ENCODE data around the gene KNSTRN.

KNSTRN gene

DNA sequence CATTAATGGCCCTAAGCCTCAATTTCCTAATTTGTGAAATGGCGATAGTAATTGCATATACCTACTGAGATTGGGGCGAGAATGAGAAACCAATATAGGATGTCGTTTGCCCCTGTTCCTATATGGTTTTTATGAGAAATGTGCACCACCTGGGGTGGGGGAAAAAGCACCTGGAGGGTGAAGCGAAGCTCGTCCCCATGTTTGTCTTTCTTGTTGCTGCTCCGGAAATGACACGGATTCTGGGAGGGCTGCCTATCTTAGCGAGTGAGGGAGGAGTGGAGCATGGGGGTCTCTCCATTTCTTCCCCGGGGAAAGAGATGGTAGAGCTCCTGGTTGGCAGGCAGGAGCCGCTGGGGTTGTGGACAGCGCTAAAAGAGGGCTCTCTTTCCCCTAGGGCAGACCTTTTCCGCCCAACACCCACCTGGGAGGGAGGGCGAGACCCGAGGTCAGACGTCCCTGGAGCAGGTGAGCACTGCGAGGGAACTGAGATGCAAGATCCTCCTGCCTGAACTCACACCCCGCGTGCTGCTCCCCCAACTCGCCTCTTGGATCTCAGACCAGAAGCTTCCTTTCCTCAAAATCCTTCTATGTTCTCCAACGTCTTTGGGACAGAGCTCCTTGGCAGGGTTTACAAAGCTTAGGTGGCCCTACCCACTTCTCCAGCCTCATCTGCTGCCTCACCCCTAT is 52.6 kb downstream of the KNSTRN start:
- TF ChIP-seq FOXP2 (optimal IDR thresholded peaks at IDR 0.05; ENCODE audit: control extremely low read depth, extremely low read length, insufficient read depth) = no peak
- TF ChIP-seq POLR2AphosphoS5 (IDR thresholded peaks at IDR 0.05; ENCODE audit: borderline replicate concordance, low read depth, low read length) = no peak
- TF ChIP-seq EZH2 (IDR thresholded peaks at IDR 0.05) = no peak
- no peak for DNase-seq (ENCODE audit: low read depth, low spot score)
- no peak overlapping the region for H3K9ac ChIP-seq (ENCODE audit: insufficient read length)
- no peaks in the 10 kb centered on the region for H3K9me3 ChIP-seq (ENCODE audit: low read depth, low read length)
- H3K36me3 ChIP-seq (ENCODE audit: insufficient read depth, low read length) = no peaks in the 10 kb centered on the region
- H3K27ac ChIP-seq = no peak overlapping the region
- no peak overlapping the region for H3K4me3 ChIP-seq

DNA sequence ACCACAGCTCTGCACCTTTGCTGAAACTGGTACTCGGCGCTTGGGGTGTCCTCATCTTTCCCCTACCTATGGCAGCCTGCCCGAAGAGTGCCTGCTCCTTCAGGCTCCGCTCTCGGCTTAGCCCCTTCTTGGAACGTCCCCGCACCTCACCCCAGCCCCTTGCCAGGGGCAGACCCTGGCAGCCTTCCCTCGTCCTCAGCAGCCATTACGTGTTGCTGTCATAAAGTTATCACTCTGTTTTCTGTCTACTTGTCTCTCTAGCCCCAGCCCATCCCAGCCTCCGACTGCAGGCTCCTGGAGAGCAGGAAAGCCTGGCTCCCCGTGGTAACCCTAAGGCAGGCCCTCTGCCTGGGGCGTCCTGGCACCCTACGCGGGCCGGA is 53.2 kb downstream of the KNSTRN start:
- peak overlapping the region; percentile 74; the same call in 1 of the 2 replicates for H3K4me3 ChIP-seq
- no peak for TF ChIP-seq FOXP2 (optimal IDR thresholded peaks at IDR 0.05; ENCODE audit: control extremely low read depth, extremely low read length, insufficient read depth)
- TF ChIP-seq POLR2AphosphoS5 (IDR thresholded peaks at IDR 0.05; ENCODE audit: borderline replicate concordance, low read depth, low read length) = no peak
- TF ChIP-seq EZH2 (IDR thresholded peaks at IDR 0.05) = no peak
- no peak overlapping the region for H3K27ac ChIP-seq
- H3K9me3 ChIP-seq (ENCODE audit: low read depth, low read length) = no peaks in the 10 kb centered on the region
- DNase-seq (ENCODE audit: low read depth, low spot score) = no peak
- no peaks in the 10 kb centered on the region for H3K36me3 ChIP-seq (ENCODE audit: insufficient read depth, low read length)
- no peak overlapping the region for H3K9ac ChIP-seq (ENCODE audit: insufficient read length)

DNA sequence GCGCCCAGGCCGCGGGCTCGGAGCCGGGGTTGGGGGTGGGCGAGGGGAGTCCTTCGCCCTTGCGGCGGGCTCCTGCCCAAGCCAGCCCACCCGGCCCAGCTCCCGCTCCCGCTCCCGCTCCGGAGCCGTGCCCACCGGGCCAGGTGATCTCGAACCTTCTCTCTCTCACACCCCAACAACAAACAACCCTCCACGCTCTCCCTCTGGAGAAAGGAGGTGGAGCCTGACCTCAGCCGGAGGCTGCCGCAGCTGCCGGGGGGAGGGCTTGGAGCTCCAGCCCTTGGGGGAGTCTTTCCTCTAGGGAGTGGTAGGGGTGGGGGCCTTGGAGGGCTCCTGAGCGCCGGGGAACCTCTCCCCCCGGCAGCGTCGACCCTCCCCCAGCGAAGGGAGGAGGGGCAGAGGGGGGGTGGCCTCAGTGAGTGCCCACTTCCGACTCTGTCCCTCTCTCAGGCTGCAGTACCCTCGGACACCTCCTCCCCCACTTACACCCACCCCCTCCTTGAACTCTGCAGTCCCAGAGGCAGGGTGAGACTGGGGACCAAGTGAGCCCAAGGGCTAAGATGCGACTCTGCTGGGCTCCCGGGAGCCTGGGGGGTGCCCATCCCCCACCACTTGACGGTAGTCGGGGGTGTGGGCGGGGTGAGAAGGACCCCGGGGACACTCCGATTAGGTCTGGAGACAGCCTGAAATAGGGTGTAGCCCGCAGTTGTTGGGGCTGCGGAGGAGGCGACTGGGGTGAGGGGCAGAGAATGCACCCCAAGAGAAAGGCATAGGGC is 53.8 kb downstream of the KNSTRN start:
- Histone ChIP-seq H3K9ac (ENCODE audit: insufficient read length) (peak overlapping the region; percentile 49), H3K4me3 (peak overlapping the region; percentile 74), H3K9me3 (ENCODE audit: low read depth, low read length) (no peaks in the 10 kb centered on the region), H3K27ac (no peak overlapping the region), H3K36me3 (ENCODE audit: insufficient read depth, low read length) (no peaks in the 10 kb centered on the region)
- no peak for DNase-seq (ENCODE audit: low read depth, low spot score)
- TF ChIP-seq EZH2 (IDR thresholded peaks at IDR 0.05) (no peak), POLR2AphosphoS5 (IDR thresholded peaks at IDR 0.05; ENCODE audit: borderline replicate concordance, low read depth, low read length) (no peak), FOXP2 (optimal IDR thresholded peaks at IDR 0.05; ENCODE audit: control extremely low read depth, extremely low read length, insufficient read depth) (no peak)

DNA sequence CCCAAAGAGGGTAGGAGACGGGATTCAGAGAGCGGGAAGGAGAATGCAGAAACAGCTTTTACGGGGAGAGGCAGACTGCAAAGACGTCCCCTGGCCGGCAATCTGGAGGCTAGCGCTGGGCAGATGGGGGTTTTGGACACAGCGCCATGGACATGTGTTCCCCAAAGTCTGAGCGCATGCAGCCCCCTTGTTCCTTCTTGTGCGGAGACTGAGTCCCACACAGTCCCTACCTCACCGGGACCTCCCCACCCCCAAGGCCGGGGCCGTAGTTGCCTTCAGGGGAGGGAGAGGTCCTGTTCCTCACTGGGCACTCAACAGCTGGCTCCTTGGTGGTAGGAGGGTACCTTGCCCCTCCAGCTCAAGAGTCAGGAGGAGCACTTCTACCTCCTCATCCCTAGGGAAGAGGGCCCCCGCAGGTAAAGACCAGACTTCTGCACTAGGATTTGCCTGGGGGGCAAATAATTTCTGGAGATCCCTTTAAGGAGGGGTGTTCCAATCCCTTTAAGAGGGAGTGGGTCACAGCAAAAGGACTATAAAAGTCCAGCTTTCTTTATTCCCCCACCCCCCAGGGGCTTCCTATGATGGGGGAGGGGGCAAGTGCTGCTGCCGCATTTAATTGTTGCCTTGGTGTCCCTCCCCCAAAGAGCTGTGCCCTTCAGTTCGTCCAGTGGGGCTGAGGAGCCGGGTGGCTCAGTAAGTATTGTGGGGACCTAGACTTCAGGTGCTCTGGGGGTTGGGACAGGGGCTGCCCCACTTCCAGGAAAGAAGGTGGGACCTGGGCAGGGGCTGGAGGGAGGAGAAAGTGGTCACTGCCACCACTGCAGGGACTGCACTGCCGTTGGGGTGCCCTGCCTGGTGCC is 54.6 kb downstream of the KNSTRN start:
- H3K27ac ChIP-seq = no peak overlapping the region
- H3K4me3 ChIP-seq = peak overlapping the region; percentile 74
- H3K9me3 ChIP-seq (ENCODE audit: low read depth, low read length) = no peaks in the 10 kb centered on the region
- DNase-seq (ENCODE audit: low read depth, low spot score) = no peak
- H3K36me3 ChIP-seq (ENCODE audit: insufficient read depth, low read length) = no peaks in the 10 kb centered on the region
- TF ChIP-seq FOXP2 (optimal IDR thresholded peaks at IDR 0.05; ENCODE audit: control extremely low read depth, extremely low read length, insufficient read depth) (no peak), EZH2 (IDR thresholded peaks at IDR 0.05) (no peak), POLR2AphosphoS5 (IDR thresholded peaks at IDR 0.05; ENCODE audit: borderline replicate concordance, low read depth, low read length) (no peak)
- H3K9ac ChIP-seq (ENCODE audit: insufficient read length) = peak overlapping the region; percentile 49

DNA sequence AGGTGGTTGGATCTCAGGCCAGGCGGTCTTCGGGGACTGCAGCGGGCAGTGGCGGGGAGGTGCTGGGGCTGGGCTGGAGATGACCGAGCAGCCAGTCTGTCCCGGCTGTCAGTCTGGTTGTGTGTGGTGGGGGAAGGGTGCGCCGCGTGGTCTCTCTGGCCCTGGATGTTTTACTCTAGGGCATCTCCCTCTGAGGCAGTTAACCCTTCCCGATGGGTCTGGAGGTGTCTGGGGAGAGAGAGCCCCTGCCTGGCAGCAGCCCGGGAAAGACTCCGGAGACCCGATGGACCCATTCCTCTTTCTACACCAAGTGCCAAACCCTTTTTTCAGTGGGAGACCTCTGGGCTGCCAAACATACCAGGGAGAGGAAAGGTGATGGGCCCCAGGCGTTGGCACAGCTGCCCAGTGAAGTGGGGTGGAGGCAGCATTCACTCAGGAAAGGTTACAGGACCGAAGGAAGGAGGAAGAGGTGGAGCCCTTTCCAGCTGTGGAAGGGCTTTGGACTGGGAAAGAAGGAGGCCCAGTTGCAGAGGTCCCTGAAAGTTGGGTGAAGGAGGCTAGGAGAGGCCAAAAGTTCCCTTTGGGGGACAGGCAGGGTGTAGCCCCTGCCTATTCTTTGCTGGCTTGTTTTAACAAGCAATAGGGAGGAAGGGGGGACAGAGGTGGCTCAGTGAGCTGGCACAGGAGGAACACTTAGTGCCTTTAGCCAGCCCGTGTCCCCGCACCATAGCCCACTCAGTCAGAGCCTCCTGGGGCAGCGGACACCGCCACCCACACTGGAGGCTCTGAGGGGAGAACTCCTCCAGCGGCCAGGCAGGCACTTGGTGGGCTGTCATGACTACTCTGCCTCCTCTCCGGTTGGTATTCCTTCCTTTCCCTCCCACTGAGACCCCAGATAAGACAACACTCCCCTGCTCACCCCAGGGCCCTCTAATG is 55.5 kb downstream of the KNSTRN start:
- TF ChIP-seq POLR2AphosphoS5 (IDR thresholded peaks at IDR 0.05; ENCODE audit: borderline replicate concordance, low read depth, low read length) (no peak), FOXP2 (optimal IDR thresholded peaks at IDR 0.05; ENCODE audit: control extremely low read depth, extremely low read length, insufficient read depth) (no peak), EZH2 (IDR thresholded peaks at IDR 0.05) (no peak)
- Histone ChIP-seq H3K27ac (no peak overlapping the region), H3K9me3 (ENCODE audit: low read depth, low read length) (no peaks in the 10 kb centered on the region), H3K4me3 (no peak overlapping the region), H3K9ac (ENCODE audit: insufficient read length) (no peak overlapping the region), H3K36me3 (ENCODE audit: insufficient read depth, low read length) (no peaks in the 10 kb centered on the region)
- no peak for DNase-seq (ENCODE audit: low read depth, low spot score)

DNA sequence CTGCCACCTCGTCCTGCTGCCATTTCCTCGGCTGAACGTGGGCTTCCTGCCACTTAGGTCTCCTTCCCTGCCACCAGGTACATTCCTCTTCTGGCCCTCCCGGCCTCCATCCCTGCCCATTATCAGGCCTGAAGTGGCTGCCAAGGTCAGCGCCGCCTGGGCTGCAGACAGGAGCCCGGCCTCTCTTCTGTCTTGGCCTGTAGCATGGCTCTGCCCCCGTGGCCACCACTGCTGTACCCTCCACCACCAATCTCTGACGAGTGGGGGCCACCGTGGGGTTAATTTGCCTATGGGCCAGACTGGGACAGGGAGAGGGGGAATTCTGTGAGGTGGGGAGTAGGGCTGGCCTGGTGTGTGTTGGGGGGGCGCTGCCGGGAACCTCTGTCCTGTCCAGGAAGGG is 56.2 kb downstream of the KNSTRN start:
- Histone ChIP-seq H3K4me3 (peak overlapping the region; percentile 89), H3K36me3 (ENCODE audit: insufficient read depth, low read length) (no peaks in the 10 kb centered on the region), H3K9me3 (ENCODE audit: low read depth, low read length) (no peaks in the 10 kb centered on the region), H3K27ac (peak overlapping the region; percentile 42; the same call in 1 of the 2 replicates), H3K9ac (ENCODE audit: insufficient read length) (no peak overlapping the region)
- TF ChIP-seq EZH2 (IDR thresholded peaks at IDR 0.05) (no peak), FOXP2 (optimal IDR thresholded peaks at IDR 0.05; ENCODE audit: control extremely low read depth, extremely low read length, insufficient read depth) (no peak), POLR2AphosphoS5 (IDR thresholded peaks at IDR 0.05; ENCODE audit: borderline replicate concordance, low read depth, low read length) (no peak)
- no peak for DNase-seq (ENCODE audit: low read depth, low spot score)

DNA sequence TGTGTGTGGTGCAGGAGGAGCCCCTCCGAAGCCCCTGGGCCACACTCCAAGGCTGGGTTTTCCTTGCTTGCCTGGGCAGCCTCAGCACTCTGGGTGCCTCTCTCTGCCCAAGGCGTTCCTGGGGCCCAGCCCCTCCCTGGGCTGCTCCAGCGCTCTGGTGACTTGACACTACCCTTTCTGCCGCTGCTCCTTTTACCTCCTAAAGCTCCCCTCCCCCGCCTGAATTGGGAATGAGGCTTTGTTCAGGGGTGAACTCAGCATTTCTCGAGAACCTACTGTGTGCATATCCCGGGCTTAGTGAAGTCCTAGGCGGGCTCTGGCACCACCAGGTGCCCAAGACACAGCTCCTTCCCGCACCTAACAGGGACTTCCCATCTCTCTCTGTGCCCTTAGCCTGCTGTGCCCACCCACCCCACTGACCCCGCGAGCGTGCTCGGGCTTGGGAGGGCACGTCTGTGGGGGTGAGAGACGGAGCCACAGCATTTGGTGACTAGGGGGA is 57.0 kb downstream of the KNSTRN start:
- no peaks in the 10 kb centered on the region for H3K36me3 ChIP-seq (ENCODE audit: insufficient read depth, low read length)
- H3K27ac ChIP-seq = peak overlapping the region; percentile 55
- DNase-seq (ENCODE audit: low read depth, low spot score) = no peak
- peak overlapping the region; percentile 89 for H3K4me3 ChIP-seq
- H3K9ac ChIP-seq (ENCODE audit: insufficient read length) = peak overlapping the region; percentile 67
- TF ChIP-seq POLR2AphosphoS5 (IDR thresholded peaks at IDR 0.05; ENCODE audit: borderline replicate concordance, low read depth, low read length) = peak; percentile 13; the same call in 1 of the 2 replicates
- TF ChIP-seq EZH2 (IDR thresholded peaks at IDR 0.05) = no peak
- TF ChIP-seq FOXP2 (optimal IDR thresholded peaks at IDR 0.05; ENCODE audit: control extremely low read depth, extremely low read length, insufficient read depth) = no peak
- no peaks in the 10 kb centered on the region for H3K9me3 ChIP-seq (ENCODE audit: low read depth, low read length)

Measured in SK-N-MC (cell line).